ENCODE data around the gene LAMB1.

- TF ChIP-seq POLR2AphosphoS5 (IDR thresholded peaks at IDR 0.05; ENCODE audit: borderline replicate concordance, low read depth, low read length) (no peak), EZH2 (IDR thresholded peaks at IDR 0.05) (no peak)
Measured at GRCh38 chr7:107907790-107908189, 95.2 kb downstream of the LAMB1 start.

Data from SK-N-MC (cell line).